ENCODE results near the gene PKMYT1. TPM values are rescaled to one million over a fixed set of nuclear protein-coding genes. Genes with fewer than 3 reads are reported as not detected.

The PKMYT1 gene
- total and polyA plus RNA-seq, 11 donors = 0.72 to 11.9 (median 1.2) TPM

GRCh38 chr16:3025032-3026002 lies 45.1 kb upstream of the PKMYT1 start:
- no peak for ATAC-seq
- no peak overlapping the region for H3K4me3 ChIP-seq
- 88 to 96% (median 94%) methylated on average over 8 to 18 of the region's 18 CpGs for WGBS, 4 donors

GRCh38 chr16:3023669-3024478 lies 43.6 kb upstream of the PKMYT1 start, which contains the start of the genes HCFC1R1 and THOC6:
Gene HCFC1R1 (minus strand): TSS chr16:3023942. CDS start chr16:3023941, 1 bp downstream.
Gene THOC6 (plus strand): TSS chr16:3024035. CDS start chr16:3024327, 292 bp downstream.
- intact Hi-C loops (cut with DNase I) = no loop called here
- Histone ChIP-seq H3K27ac (peak within 1 kb of the TSS; percentile 82 to 100 (median 96)), H3K4me3 (peak within 1 kb of the TSS; percentile 42 to 99 (median 76)), H3K9me3 (no peaks in the 10 kb centered on the region), H3K4me1 (peaks cover 13 to 65% (median 44%) of the 10 kb centered on the region in 12 donors), H3K36me3 (peaks cover 0 to 23% (median 19%) of the 10 kb centered on the region in 9 donors), H3K27me3 (peaks cover 0 to 6% (median 2%) of the 10 kb centered on the region in 9 donors)
- WGBS, 4 donors = 1% methylated on average over 52 to 69 of the region's 69 CpGs
- ATAC-seq (peak; percentile 65 to 82 (median 81)), DNase-seq (peak; percentile 95 to 99 (median 98))
- TF ChIP-seq POLR2A (IDR thresholded peaks at IDR 0.05) (peak in 1 of 2 donors; percentile 75), CTCF (IDR thresholded peaks at IDR 0.05) (peak in 1 of 12 donors; percentile 10)

More at GRCh38 chr16:3025032-3026002, 45.1 kb upstream of the PKMYT1 start:
- peak in 1 of 5 donors; percentile 20 for DNase-seq
- TF ChIP-seq POLR2A (IDR thresholded peaks at IDR 0.05) (no peak), CTCF (IDR thresholded peaks at IDR 0.05) (no peak)
- Histone ChIP-seq H3K4me1 (peaks cover 13 to 71% (median 43%) of the 10 kb centered on the region in 12 donors), H3K27ac (no peak overlapping the region), H3K36me3 (peaks cover 0 to 23% (median 19%) of the 10 kb centered on the region in 9 donors), H3K27me3 (peaks cover 4 to 20% (median 15%) of the 10 kb centered on the region in 9 donors), H3K9me3 (no peaks in the 10 kb centered on the region)
- intact Hi-C loops (cut with DNase I) = no loop called here

- peak in 4 of 5 donors; percentile 57 to 80 (median 71) for DNase-seq
Observed at GRCh38 chr16:3023415-3023668, 43.1 kb upstream of the PKMYT1 start.

More at GRCh38 chr16:3023415-3023668, 43.1 kb upstream of the PKMYT1 start:
- H3K9me3 ChIP-seq = no peaks in the 10 kb centered on the region
- WGBS, 4 donors = 10 to 32% (median 17%) methylated on average over 4 to 6 of the region's 6 CpGs
- H3K27me3 ChIP-seq = peaks cover 0 to 7% (median 5%) of the 10 kb centered on the region in 9 donors
- H3K27ac ChIP-seq = peak overlapping the region; percentile 82 to 100 (median 96)
- TF ChIP-seq POLR2A (IDR thresholded peaks at IDR 0.05) (no peak), CTCF (IDR thresholded peaks at IDR 0.05) (no peak)
- peak in 2 of 4 donors; percentile 0 to 1 for ATAC-seq
- intact Hi-C loops (cut with DNase I) = no loop called here
- peaks cover 0 to 23% (median 19%) of the 10 kb centered on the region in 9 donors for H3K36me3 ChIP-seq
- H3K4me3 ChIP-seq = peak overlapping the region; percentile 42 to 99 (median 76)
- H3K4me1 ChIP-seq = peaks cover 13 to 62% (median 42%) of the 10 kb centered on the region in 12 donors
